GM12878 (cell line): Measurements from ENCODE around the gene DIAPH1. TPM values are rescaled to one million over a fixed set of nuclear protein-coding genes. Genes with fewer than 3 reads are reported as not detected.

Experiments
- ATAC-seq: fragments of 200-7000 bp; cut with Tn5 transposase; 3 replicates; pipeline ENCODE4 v1.9.1; 2020; ENCODE audit warnings: mild to moderate bottlenecking, moderate library complexity
- BruUV-seq: library from RNA; stranded (reverse); fragments of 400-500 nt; replicated peaks from 2 replicates; lab custom pipeline; 2021; lab: Mats Ljungman, UMichigan
- CTCF ChIA-PET: fragments of 300-600 bp; sonication (Branson Sonifier 250); formaldehyde crosslinking; extraction: SDS; loops from one replicate; lab custom pipeline; 2021; ENCODE audit warnings: inconsistent platforms; lab: Yijun Ruan, JAX
- POLR2A ChIA-PET: fragments of 350-600 bp; formaldehyde crosslinking; extraction: SDS; loops from one replicate; lab custom pipeline; 2021; ENCODE audit warnings: inconsistent platforms; lab: Charles Lee
- RAD21 ChIA-PET: fragments of 300-600 bp; sonication (Branson Sonifier 250); formaldehyde crosslinking; loops from one replicate; lab custom pipeline; 2023; ENCODE audit warnings: antibody characterized with exemption; ENCODE audit not compliant: unreplicated experiment; lab: Charles Lee
- SMC1A ChIA-PET: fragments of 300-600 bp; sonication (Branson Sonifier 250); formaldehyde crosslinking; loops from one replicate; lab custom pipeline; 2023; ENCODE audit not compliant: unreplicated experiment, uncharacterized antibody; lab: Charles Lee
- DNase-seq: peaks from one replicate; pipeline ENCODE4 v3.0.0-alpha.2; 2011; ENCODE audit warnings: low read depth, low spot score
- FAIRE-seq: peaks from 3 replicates; lab custom pipeline; 2011; peaks lifted over from hg19 to GRCh38; lab: Jason Lieb, UNC
- H2AFZ ChIP-seq: 2 replicates; pipeline ENCODE4 v1.6.0; 2011; ENCODE audit warnings: low read depth, low read length, control low read depth; ENCODE audit not compliant: control insufficient read depth
- H3K27ac ChIP-seq: 2 replicates; pipeline ENCODE4 v1.5.1; 2011; ENCODE audit warnings: control low read depth; ENCODE audit not compliant: control insufficient read depth, insufficient read depth
- H3K27me3 ChIP-seq, 2 experiments: replicated peaks in 1 of 2; 2 replicates each; pipeline versions ENCODE4 v1.6.0 to v1.6.1; 2011; ENCODE audit warnings: low read length in 1 of 2; ENCODE audit not compliant: control insufficient read depth in 2 of 2, insufficient read depth in 2 of 2
- H3K36me3 ChIP-seq, 2 experiments: 2 replicates each; pipeline ENCODE4 v1.5.1; 2011; ENCODE audit warnings: low read length in 1 of 2; ENCODE audit not compliant: control insufficient read depth in 2 of 2, insufficient read depth in 2 of 2
- H3K4me1 ChIP-seq: 2 replicates; pipeline ENCODE4 v1.6.1; 2011; ENCODE audit warnings: mild to moderate bottlenecking, low read length, moderate library complexity, mixed read lengths; ENCODE audit not compliant: control insufficient read depth, insufficient read depth
- H3K4me2 ChIP-seq: 2 replicates; pipeline ENCODE4 v1.6.0; 2011; ENCODE audit warnings: control low read depth; ENCODE audit not compliant: control insufficient read depth, insufficient read depth
- H3K4me3 ChIP-seq: fragments of 200-600 bp; sonication (generic); 2 replicates; pipeline ENCODE4 v1.5.1; 2016
- H3K79me2 ChIP-seq: 2 replicates; pipeline ENCODE4 v1.6.0; 2011; ENCODE audit warnings: low read length; ENCODE audit not compliant: control insufficient read depth, insufficient read depth
- H3K9ac ChIP-seq: 2 replicates; pipeline ENCODE4 v1.8.0; 2011; ENCODE audit warnings: low read length, control low read depth, mixed read lengths; ENCODE audit not compliant: control insufficient read depth, insufficient read depth
- H3K9me3 ChIP-seq: replicated peaks from 3 replicates; pipeline ENCODE4 v1.5.1; 2011; ENCODE audit warnings: mild to moderate bottlenecking, low read length; ENCODE audit not compliant: control insufficient read depth, insufficient read depth
- H4K20me1 ChIP-seq: 2 replicates; pipeline ENCODE4 v1.6.0; 2011; ENCODE audit not compliant: control insufficient read depth, insufficient read depth
- ATF7 ChIP-seq: fragments of 450-650 bp; IDR thresholded peaks from 2 replicates; pipeline ENCODE4 v1.6.1; 2016; ENCODE audit warnings: low read depth, mild to moderate bottlenecking
- CBX3 ChIP-seq: fragments of 200-600 bp; sonication (generic); IDR thresholded peaks from 2 replicates; pipeline ENCODE4 v1.6.1; 2016; ENCODE audit warnings: low read depth, borderline replicate concordance
- CREB1 ChIP-seq: IDR thresholded peaks from 2 replicates; pipeline ENCODE4 v1.6.1; 2012; ENCODE audit warnings: low read depth, mild to moderate bottlenecking, inconsistent platforms
- E4F1 ChIP-seq: fragments of 450-650 bp; IDR thresholded peaks from 2 replicates; pipeline ENCODE4 v1.6.1; 2018; ENCODE audit warnings: borderline replicate concordance, mild to moderate bottlenecking; ENCODE audit not compliant: partially characterized antibody
- GABPA ChIP-seq: IDR thresholded peaks from 2 replicates; pipeline ENCODE4 v1.6.1; 2014; ENCODE audit warnings: antibody characterized with exemption, low read depth, mild to moderate bottlenecking, inconsistent platforms
- LARP7 ChIP-seq: fragments of 450-650 bp; IDR thresholded peaks from 2 replicates; pipeline ENCODE4 v1.6.1; 2017; ENCODE audit warnings: mild to moderate bottlenecking
- SMAD1 ChIP-seq: fragments of 450-650 bp; IDR thresholded peaks from 2 replicates; pipeline ENCODE4 v1.6.1; 2018; ENCODE audit warnings: mild to moderate bottlenecking, low read depth; ENCODE audit not compliant: partially characterized antibody
- SREBF1 ChIP-seq: IDR thresholded peaks from 2 replicates; pipeline ENCODE4 v1.6.1; 2012; ENCODE audit warnings: mild to moderate bottlenecking, low read length
- SUZ12 ChIP-seq: fragments of 200-600 bp; sonication (generic); IDR thresholded peaks from one replicate; pipeline ENCODE4 v1.6.1; 2018; ENCODE audit warnings: antibody characterized with exemption, mild to moderate bottlenecking; ENCODE audit not compliant: unreplicated experiment
- ZSCAN29 ChIP-seq: fragments of 450-650 bp; IDR thresholded peaks from 2 replicates; pipeline ENCODE4 v1.6.1; 2017; ENCODE audit warnings: mild to moderate bottlenecking, moderate library complexity
- WGBS: methylation state at CpG from one replicate; pipeline ENCODE4 v1.1.6; 2016; ENCODE audit warnings: low lambda C conversion rate; ENCODE audit not compliant: insufficient replicate concordance, insufficient coverage; ENCODE audit errors: missing lambda C conversion rate; 5-methylcytosine and 5-hydroxymethylcytosine counted together
- in situ Hi-C: fragments of 300-500 bp; cut with MboI; formaldehyde crosslinking; loops from 9 replicates; pipeline ENCODE4 v1.14.3; 2018; ENCODE audit warnings: mixed read lengths
- intact Hi-C: fragments of 100-400 bp; cut with micrococcal nuclease; formaldehyde crosslinking; loops from one replicate; pipeline ENCODE4 v1.14.2; 2022; ENCODE audit not compliant: unreplicated experiment
- polyA plus RNA-seq, 11 experiments: library from polyadenylated mRNA; depleted of rRNA in 4 of 11; unstranded in 6 of 11; stranded (reverse) in 5 of 11; fragments of >200 nt; fragmentation: Nextera tagmentation in 4 of 11; fragmentation: Illumina TruSeq in 1 of 11; extraction: Ambion mirVana in 4 of 11; extraction: Trizol in 1 of 11; gene quantifications; 1 replicate in 1 of 11; 2 replicates in 10 of 11; pipeline versions ENCODE4 v1.2.1 to v1.2.3, GENCODE V29; 2011 to 2016; ENCODE audit warnings: inconsistent platforms in 2 of 11, missing spikeins in 2 of 11, low read depth in 1 of 11
- total RNA-seq, 4 experiments: library from RNA; depleted of rRNA in 3 of 4; stranded (reverse); fragments of >200 nt in 3 of 4; fragmentation: Illumina TruSeq in 1 of 4; extraction: Trizol in 1 of 4; gene quantifications; 2 replicates each; pipeline versions ENCODE4 v1.2.1 to v1.2.3, GENCODE V29; 2013 to 2021
- TF ChIP-seq, protein P1 (sequence below): IDR thresholded peaks from 2 replicates; pipeline ENCODE4 v1.6.1; 2011; ENCODE audit warnings: low read depth, mild to moderate bottlenecking, low read length, moderate library complexity, borderline replicate concordance; ENCODE audit errors: extremely low read depth
- TF ChIP-seq, protein P2 (sequence below): IDR thresholded peaks from 2 replicates; pipeline ENCODE4 v1.6.1; 2012; ENCODE audit warnings: improper control_type of control experiment, low read depth, low read length; ENCODE audit not compliant: insufficient replicate concordance

DIAPH1 gene
- total and polyA plus RNA-seq, 10 of the 15 experiments (the other 5 are each of a cell fraction or from before 2014, with no cell fraction given): 37.8 to 168 (median 59.0) TPM

DNA sequence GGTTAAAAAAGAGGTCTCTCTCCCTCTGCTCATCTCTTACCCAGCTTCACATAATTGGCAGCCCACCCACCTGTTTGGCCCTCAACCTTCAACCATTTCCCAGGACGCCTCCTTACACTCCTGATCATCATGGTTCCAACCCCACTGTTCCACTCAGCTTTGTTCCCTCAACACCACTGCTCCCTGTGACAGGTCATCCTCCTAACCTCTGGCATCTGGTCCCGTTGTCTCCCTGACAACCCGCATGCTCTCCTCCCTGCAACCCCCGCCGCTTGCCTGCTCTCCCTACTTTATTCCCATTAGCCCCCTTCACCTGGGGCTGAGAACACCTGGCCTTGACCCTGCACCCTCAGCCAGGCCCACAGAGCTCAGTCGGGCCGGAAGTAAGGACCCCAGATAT, 117.0 kb downstream of the DIAPH1 start (continued):
- TF ChIP-seq E4F1 (no peak), ZSCAN29 (no peak), CBX3 (no peak), GABPA (no peak), ATF7 (no peak), LARP7 (no peak), SUZ12 (no peak), SMAD1 (no peak), SREBF1 (no peak), CREB1 (no peak)
- TF ChIP-seq, protein P1, sequence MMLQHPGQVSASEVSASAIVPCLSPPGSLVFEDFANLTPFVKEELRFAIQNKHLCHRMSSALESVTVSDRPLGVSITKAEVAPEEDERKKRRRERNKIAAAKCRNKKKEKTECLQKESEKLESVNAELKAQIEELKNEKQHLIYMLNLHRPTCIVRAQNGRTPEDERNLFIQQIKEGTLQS: no peak
- TF ChIP-seq, all 136 proteins: peak for 0

- no peaks in the 10 kb centered on the region; a peak in 1 of 4 replicates for H3K27me3 ChIP-seq
- H3K79me2 ChIP-seq: no peaks in the 10 kb centered on the region
- ChIA-PET SMC1A (interaction anchor here (0.6 kb wide), 1 partner anchor 318 kb away, joined by 3 read pairs; no protein-coding TSS in a partner anchor), RAD21 (no interaction called here), POLR2A (no interaction called here), CTCF (interaction anchor here (0.8 kb wide), 1 partner anchor 145 kb away, joined by 3 read pairs; no protein-coding TSS in a partner anchor)
- H3K9me3 ChIP-seq: no peaks in the 10 kb centered on the region
- H3K9ac ChIP-seq: no peak overlapping the region
- H3K4me1 ChIP-seq: peaks cover 22% of the 10 kb centered on the region
- FAIRE-seq: no peak
- H3K36me3 ChIP-seq: no peaks in the 10 kb centered on the region
- no peak for DNase-seq
- H3K27ac ChIP-seq: no peak overlapping the region
- intact Hi-C loops (no loop called here), in situ Hi-C loops (no loop called here)
- no peak overlapping the region for H2AFZ ChIP-seq
- H4K20me1 ChIP-seq: no peaks in the 10 kb centered on the region
- WGBS: 82% methylated on average over 4 of the region's 4 CpGs
- H3K4me2 ChIP-seq: no peak overlapping the region
- no peak overlapping the region for H3K4me3 ChIP-seq
- no peak for ATAC-seq
- no TSS peak for BruUV-seq
- TF ChIP-seq, protein P2, sequence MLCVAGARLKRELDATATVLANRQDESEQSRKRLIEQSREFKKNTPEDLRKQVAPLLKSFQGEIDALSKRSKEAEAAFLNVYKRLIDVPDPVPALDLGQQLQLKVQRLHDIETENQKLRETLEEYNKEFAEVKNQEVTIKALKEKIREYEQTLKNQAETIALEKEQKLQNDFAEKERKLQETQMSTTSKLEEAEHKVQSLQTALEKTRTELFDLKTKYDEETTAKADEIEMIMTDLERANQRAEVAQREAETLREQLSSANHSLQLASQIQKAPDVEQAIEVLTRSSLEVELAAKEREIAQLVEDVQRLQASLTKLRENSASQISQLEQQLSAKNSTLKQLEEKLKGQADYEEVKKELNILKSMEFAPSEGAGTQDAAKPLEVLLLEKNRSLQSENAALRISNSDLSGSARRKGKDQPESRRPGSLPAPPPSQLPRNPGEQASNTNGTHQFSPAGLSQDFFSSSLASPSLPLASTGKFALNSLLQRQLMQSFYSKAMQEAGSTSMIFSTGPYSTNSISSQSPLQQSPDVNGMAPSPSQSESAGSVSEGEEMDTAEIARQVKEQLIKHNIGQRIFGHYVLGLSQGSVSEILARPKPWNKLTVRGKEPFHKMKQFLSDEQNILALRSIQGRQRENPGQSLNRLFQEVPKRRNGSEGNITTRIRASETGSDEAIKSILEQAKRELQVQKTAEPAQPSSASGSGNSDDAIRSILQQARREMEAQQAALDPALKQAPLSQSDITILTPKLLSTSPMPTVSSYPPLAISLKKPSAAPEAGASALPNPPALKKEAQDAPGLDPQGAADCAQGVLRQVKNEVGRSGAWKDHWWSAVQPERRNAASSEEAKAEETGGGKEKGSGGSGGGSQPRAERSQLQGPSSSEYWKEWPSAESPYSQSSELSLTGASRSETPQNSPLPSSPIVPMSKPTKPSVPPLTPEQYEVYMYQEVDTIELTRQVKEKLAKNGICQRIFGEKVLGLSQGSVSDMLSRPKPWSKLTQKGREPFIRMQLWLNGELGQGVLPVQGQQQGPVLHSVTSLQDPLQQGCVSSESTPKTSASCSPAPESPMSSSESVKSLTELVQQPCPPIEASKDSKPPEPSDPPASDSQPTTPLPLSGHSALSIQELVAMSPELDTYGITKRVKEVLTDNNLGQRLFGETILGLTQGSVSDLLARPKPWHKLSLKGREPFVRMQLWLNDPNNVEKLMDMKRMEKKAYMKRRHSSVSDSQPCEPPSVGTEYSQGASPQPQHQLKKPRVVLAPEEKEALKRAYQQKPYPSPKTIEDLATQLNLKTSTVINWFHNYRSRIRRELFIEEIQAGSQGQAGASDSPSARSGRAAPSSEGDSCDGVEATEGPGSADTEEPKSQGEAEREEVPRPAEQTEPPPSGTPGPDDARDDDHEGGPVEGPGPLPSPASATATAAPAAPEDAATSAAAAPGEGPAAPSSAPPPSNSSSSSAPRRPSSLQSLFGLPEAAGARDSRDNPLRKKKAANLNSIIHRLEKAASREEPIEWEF: no peak
Observed at GRCh38 chr5:141496038-141496437, 122.8 kb downstream of the DIAPH1 start.
